Stimulated activated CD8-positive, alpha-beta memory T cell treated with anti-CD3 and anti-CD28 coated beads, Interleukin-7, amount 100 ng/mL, for 1 hour (primary cell): ENCODE results near the gene PRSS56.

Source experiments
- DNase-seq, 2 donors: peaks; one replicate each; pipeline ENCODE4 v3.0.0-alpha.2; 2020; ENCODE audit warnings: low read depth in 2 of 2

PRSS56 gene

DNA sequence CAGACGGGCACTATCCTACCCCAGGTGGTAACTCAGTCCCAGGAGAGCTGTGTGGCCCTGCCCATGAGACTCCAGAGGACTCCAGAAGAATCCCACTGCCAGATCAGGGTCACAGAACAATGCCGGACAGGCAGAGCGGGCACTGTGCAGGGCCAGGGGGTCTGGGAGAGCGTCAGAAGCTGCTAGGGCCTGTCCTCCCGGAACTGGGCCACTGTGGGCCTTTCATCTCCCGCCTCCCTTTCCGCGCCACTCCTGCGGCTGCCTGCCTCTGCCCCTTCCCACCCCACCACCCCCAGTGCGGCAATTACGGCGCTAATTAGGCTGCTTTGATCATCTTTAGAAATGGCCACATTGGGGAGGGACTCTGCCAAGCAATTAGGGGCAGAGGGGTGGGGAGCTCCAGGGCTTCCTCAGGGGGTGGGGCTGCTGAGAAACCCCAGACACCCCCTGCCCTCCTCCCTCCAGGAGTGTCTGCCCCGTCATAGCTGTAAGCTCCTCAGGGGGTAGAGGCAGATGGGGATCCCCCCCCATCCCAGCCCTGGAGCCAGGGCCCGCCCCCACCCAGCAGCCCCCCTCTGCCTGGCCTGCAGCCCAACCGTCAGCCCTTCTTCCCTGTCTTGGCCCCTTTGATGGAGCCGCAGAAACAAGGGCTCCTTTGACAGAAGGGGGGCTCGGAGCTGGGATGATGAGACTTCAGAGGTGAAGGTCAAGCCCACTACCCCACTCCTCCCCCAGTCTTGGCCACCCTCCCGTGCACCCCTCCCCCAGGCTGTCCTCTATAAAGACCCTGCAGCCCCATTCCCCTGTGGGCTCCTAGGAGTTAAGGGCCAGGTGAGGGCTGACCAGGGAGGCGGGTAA, at the start of gene PRSS56:
Gene PRSS56, plus strand, starts transcription at position 808 of the 858 bp plus-strand sequence. CDS start 211 bp downstream, outside the sequence.
- no peak for DNase-seq

DNA sequence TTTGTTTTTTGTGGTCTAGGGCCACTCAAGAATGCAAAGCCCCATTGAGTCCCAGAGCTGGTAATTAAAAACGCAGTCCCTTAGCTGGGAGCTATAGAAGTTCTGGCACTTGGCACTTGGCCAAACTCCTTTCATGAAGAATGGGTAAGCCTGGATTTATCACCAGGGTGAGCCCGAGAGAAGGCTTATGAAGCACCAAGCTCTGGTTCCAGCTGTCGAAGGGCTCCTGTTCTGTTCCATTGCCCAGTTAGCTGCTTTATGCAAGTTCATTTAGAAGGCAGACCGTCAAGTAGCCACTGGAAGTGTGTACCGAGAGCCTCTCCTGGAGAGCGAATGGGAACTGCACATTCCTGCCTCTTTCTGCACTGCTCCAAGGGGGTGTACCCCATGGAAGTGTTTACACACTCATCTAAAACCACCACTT, 46.7 kb upstream of the PRSS56 start:
- DNase-seq = no peak

GRCh38 chr2:232476045-232476444, 44.1 kb upstream of the PRSS56 start:
- DNase-seq = no peak

DNA sequence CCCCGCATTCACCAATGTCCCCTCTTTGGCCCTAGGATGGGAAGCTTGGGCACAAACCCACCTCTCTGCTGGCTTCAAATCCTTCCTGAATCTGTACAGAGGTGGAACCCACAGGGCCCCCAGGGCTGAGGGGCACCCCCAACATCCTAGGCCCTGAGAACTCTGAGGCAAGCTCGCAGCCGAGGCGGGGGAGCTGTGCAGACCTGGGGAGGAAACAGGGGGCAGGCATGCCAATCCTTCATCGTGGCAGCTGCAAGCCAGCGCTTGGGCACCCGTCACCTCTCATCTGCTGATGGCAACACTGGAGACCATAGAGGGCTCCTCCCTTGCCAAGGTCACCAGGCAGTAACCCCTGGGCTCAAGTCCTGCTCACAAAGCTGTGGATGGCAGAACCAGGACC, 43.4 kb upstream of the PRSS56 start:
- DNase-seq = no peak

DNA sequence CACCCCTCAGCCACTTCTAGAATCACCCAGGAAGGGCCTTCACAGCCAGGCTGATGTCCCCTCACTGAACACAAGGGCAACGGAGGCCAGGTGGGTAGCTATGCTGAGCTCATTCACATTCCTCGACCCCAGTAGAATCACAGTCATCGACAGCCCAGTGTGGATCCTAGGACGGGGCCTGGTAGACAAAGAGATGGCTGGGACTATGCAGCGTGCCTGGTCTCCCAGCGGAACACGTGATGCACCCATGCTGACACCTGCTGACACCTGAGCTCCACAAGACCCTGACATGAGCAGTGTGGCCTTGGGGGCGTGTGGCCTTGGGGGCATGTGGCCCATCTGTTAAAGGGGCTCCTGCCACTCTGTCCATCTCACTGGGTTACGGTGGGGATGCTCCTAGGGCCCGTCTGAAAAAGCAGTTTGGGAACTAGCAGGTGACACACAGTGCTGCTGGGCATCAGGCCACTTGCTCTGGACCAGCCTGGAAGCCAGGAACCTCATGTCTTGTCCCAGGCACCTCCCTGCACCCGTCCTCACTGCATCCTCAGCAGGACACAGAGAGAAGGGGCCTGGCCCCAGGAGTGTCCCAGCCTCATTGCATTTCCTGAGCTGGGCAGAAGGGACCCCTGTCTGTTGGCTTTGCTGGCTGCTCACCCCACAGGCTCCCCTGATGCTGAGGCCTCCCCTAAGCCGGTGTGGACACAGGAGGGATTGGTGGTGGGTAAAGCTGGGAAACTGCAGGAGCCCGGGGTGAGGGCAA, 42.3 kb upstream of the PRSS56 start:
- DNase-seq = no peak

GRCh38 chr2:232478571-232479340, 41.4 kb upstream of the PRSS56 start:
- DNase-seq = no peak

- DNase-seq = no peak
Measured at GRCh38 chr2:232479341-232480200, 40.6 kb upstream of the PRSS56 start.

GRCh38 chr2:232480201-232481190, 39.7 kb upstream of the PRSS56 start:
- no peak for DNase-seq

DNA sequence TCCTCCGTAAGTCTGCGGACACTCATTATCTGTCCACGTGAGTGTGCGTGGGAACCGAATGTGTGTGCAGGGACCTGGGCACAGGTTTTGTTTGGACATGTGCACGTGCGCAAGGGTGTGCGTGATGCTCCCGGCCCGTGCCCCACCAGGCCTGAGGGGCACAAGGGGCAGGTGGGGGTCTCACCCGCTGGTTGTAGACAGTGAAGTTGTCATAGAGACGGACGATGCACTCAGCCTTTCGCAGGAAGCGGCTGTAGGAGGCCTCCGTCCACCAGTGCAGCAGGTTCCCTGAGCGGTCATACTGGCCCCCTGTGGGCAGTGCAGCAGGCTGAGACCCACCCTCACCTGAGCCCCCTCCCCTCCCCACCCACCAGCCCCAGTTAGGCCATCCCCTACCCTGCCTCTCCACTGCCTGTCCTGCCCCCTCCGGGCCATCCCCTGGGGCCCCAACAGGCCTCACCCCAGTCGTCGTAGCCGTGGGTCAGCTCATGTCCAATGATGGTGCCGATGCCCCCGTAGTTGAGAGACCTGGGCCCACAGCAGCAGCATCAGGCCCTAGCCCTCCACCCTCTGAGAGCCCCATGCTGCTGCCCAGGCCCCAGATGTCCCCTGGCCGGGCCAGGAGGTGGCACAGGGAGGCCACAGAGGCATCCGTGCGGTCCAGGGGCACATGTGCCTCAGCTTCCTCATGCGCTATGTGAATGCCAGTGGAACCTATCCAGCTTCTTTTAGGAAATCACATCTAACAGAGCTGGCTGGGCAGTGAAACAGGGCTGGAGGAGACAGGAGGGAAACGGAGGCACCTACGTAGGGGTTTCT, 38.7 kb upstream of the PRSS56 start:
- DNase-seq = no peak

- DNase-seq = no peak
Measured at GRCh38 chr2:232482301-232483238, 37.6 kb upstream of the PRSS56 start.

- no peak for DNase-seq
Measured at GRCh38 chr2:232483311-232483922, 36.8 kb upstream of the PRSS56 start.

DNA sequence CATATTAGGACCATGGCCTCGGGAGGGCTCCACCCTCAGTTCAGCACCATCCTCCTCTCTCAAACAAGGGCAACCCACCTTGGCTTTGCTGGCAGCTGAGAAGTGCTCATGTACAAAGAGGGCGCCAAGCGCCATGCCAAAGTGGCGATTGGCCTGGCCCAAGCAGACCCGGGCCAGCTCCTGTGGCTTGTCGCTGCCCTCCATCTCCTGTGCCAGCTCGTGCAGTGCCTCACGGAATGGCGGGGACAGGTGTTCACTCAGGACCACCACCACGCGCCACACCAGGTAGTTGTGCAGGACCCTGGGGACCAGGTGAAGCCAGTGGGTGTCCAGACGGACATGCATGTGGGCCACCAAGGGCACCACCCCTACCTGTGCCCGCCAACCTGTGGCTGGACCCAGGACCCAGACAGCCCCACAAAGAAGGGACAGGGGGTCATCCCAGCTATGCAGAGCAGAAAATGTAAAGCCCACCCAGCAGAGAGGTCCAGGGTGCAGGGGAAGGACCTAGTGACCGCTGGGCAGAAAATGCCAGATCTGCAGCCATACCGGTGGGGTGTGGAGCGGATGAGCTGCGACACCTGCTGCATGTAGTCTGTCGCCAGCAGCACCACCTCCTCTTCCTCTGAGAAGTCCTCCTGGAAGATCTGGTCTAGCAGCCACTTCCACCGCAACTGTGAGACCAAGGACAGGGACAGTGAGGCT, 36.1 kb upstream of the PRSS56 start:
- DNase-seq = no peak

- no peak for DNase-seq
Measured at GRCh38 chr2:232484628-232485347, 35.4 kb upstream of the PRSS56 start.

GRCh38 chr2:232485348-232485756, 34.8 kb upstream of the PRSS56 start:
- no peak for DNase-seq

DNA sequence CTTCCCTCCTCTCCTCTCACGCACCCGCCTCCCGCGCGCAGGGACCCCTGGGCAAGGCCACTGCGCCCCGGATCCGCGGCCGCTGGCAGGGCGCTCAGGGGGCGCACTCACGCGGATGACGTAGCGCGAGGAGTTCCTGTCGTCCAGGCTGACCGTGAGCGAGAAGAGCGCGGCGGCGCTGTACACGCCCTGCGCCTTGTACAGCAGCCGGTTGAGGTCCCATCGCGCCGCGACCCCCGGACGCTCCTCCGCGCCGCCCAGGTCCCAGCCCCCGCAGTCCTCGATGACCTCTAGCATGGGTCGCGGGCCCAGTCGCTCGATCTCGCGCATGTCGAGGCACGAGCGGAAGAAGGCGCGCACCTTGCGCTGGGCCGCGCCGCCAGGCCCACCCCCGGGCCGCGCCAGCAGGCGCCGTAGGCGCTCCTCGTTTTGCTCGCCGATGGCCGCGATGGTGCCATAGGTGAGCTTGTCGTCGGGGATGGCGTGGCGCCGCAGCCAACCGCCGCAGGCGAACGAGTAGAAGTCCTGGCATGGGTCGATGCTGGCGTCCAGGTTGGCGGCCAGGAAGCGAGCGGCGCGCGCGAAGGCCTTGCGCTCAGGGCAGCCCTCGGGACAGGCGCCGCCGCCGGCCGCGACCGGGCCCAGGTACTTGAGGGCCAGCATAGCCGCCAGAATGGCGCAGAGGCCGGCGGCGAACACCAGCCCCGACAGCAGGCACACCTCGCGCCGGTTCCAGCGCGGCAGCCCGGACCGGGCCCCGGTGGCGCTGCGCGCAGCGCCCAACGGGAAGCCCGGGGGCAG, 34.2 kb upstream of the PRSS56 start:
- no peak for DNase-seq
